KMS-11 (cell line): ENCODE measurements around the gene MMP11.

Source experiments
- H2AFZ ChIP-seq: fragments of 200-600 bp; sonication (generic); 2 replicates; pipeline ENCODE4 v1.6.1; 2016; ENCODE audit warnings: antibody characterized with exemption, mixed run types, low read depth
- H3K27ac ChIP-seq: fragments of 200-600 bp; sonication (generic); 2 replicates; pipeline ENCODE4 v1.6.1; 2016; ENCODE audit warnings: mild to moderate bottlenecking, mixed run types
- H3K27me3 ChIP-seq: fragments of 200-600 bp; sonication (generic); 2 replicates; pipeline ENCODE4 v1.6.1; 2017; ENCODE audit warnings: mild to moderate bottlenecking, low read depth, mixed run types, moderate library complexity; ENCODE audit not compliant: insufficient read depth
- H3K36me3 ChIP-seq: fragments of 200-600 bp; sonication (generic); 2 replicates; pipeline ENCODE4 v1.6.1; 2017; ENCODE audit warnings: mild to moderate bottlenecking, mixed run types; ENCODE audit not compliant: insufficient read depth
- H3K4me1 ChIP-seq: fragments of 200-600 bp; sonication (generic); 2 replicates; pipeline ENCODE4 v1.6.1; 2016; ENCODE audit warnings: mild to moderate bottlenecking, low read depth, mixed run types; ENCODE audit not compliant: poor library complexity, severe bottlenecking
- H3K4me2 ChIP-seq: fragments of 200-600 bp; sonication (generic); 2 replicates; pipeline ENCODE4 v1.7.0; 2016; ENCODE audit warnings: mild to moderate bottlenecking, mixed run types
- H3K4me3 ChIP-seq: fragments of 200-600 bp; sonication (generic); IDR thresholded peaks from 2 replicates; pipeline ENCODE4 v1.6.1; 2017; ENCODE audit warnings: low read depth, low read length, mixed read lengths; ENCODE audit not compliant: insufficient read depth
- H3K79me2 ChIP-seq: fragments of 200-600 bp; sonication (generic); 2 replicates; pipeline ENCODE4 v1.6.1; 2016; ENCODE audit warnings: low read depth, mixed run types; ENCODE audit not compliant: insufficient read depth
- H3K9ac ChIP-seq: fragments of 200-600 bp; sonication (generic); 2 replicates; pipeline ENCODE4 v1.6.1; 2016; ENCODE audit warnings: mild to moderate bottlenecking, mixed run types
- H4K20me1 ChIP-seq: fragments of 200-600 bp; sonication (generic); 2 replicates; pipeline ENCODE4 v1.6.1; 2016; ENCODE audit warnings: mild to moderate bottlenecking, mixed run types; ENCODE audit not compliant: insufficient read depth
- TF ChIP-seq, protein P1 (sequence below): fragments of 200-600 bp; sonication (generic); conservative IDR thresholded peaks from 2 replicates; pipeline ENCODE4 v1.6.1; 2017; ENCODE audit warnings: low read depth, mild to moderate bottlenecking, antibody characterized with exemption, low read length, moderate library complexity, mixed read lengths

The MMP11 gene

DNA sequence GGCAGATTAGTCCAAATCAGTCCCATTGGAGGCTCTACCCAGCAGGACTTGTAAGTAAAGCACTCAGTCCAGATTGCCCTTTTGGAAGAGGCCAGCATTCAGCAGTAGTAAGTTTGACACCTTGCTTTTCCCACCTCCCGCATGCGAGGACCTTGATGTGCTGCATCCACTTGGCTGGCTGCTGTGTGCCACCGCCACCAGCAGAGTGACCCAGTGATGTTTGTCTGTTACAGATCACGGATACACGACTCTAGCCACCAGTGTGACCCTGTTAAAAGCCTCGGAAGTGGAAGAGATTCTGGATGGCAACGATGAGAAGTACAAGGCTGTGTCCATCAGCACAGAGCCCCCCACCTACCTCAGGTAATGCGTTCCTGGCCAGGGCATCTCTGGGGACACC lies 20.7 kb downstream of the MMP11 start:
- Histone ChIP-seq H3K4me3 (no peak overlapping the region), H3K9ac (no peak overlapping the region), H3K27ac (no peak overlapping the region), H4K20me1 (peaks cover 15% of the 10 kb centered on the region; the same call in 1 of the 2 replicates), H3K36me3 (peaks cover 3% of the 10 kb centered on the region; the same call in 1 of the 2 replicates), H3K27me3 (no peaks in the 10 kb centered on the region), H3K79me2 (peaks cover 41% of the 10 kb centered on the region), H3K4me2 (no peak overlapping the region), H2AFZ (no peak overlapping the region), H3K4me1 (peaks cover 21% of the 10 kb centered on the region)
- TF ChIP-seq, protein P1, sequence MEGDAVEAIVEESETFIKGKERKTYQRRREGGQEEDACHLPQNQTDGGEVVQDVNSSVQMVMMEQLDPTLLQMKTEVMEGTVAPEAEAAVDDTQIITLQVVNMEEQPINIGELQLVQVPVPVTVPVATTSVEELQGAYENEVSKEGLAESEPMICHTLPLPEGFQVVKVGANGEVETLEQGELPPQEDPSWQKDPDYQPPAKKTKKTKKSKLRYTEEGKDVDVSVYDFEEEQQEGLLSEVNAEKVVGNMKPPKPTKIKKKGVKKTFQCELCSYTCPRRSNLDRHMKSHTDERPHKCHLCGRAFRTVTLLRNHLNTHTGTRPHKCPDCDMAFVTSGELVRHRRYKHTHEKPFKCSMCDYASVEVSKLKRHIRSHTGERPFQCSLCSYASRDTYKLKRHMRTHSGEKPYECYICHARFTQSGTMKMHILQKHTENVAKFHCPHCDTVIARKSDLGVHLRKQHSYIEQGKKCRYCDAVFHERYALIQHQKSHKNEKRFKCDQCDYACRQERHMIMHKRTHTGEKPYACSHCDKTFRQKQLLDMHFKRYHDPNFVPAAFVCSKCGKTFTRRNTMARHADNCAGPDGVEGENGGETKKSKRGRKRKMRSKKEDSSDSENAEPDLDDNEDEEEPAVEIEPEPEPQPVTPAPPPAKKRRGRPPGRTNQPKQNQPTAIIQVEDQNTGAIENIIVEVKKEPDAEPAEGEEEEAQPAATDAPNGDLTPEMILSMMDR, result no peak

DNA sequence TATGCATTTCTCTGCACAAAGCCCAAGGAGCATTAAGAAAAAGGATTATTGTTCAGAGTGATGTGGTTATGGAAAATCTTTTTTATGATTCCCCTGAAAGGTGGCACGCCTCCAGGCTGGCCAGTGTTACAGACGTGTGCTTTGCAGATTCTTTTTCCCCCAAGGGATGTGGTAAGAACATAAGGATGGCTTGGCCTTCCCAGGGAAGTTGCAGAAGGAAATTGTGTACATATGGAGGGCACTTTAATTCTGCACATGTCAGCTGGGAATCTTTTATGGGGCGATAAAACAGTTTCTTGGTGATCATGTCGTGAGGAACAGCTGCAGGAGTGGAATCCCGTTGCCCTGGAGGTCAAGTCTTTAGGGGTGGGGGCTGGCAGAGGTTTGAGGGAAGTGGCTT lies 23.8 kb downstream of the MMP11 start:
- Histone ChIP-seq H3K27ac (no peak overlapping the region), H3K4me2 (no peak overlapping the region), H3K36me3 (peaks cover 3% of the 10 kb centered on the region; the same call in 1 of the 2 replicates), H3K4me1 (no peaks in the 10 kb centered on the region), H2AFZ (no peak overlapping the region), H3K79me2 (peaks cover 9% of the 10 kb centered on the region), H4K20me1 (no peaks in the 10 kb centered on the region), H3K4me3 (no peak overlapping the region), H3K27me3 (no peaks in the 10 kb centered on the region), H3K9ac (no peak overlapping the region)
- TF ChIP-seq, protein P1, result no peak

DNA sequence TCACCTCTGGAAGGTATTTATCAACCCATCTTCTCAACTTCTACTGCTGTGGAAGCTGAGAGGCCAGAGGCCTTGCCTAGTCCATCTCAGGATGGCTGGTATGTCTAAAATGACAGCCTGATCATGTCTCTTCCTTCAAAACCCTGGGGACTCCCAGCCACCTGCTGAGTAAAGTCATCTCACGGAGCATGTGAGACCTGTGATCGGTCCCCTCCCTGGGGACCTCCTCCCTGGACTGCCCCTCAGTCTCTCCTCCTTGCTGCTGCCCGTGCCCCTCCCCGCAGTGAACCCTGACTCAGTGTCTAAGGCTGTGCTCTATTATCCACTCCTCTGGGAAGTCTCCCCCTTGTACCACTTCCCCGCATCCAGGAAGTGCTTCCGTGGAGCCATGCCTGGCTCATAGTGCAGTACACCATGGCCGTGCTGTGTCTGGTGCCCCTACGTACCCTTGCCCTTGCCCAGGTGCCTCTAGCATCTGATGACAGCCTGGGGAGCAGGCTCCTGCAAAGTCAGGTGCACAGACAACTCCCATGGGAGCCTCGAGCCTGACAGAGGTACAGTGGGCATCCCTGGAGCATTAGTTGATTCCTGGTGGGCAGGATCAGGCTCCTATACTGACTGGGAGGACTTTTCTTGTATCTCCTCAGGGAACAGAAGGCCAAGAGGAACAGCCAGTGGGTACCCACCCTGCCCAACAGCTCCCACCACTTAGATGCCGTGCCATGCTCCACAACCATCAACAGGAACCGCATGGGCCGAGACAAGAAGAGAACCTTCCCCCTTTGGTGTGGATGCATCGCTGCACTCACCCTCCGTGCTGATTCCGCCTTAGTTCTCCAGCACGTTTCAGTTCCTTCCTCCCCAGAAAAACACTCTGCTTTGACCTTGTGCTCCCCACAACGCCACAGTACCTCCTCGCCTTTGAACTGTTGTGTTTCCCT lies 27.9 kb downstream of the MMP11 start:
- Histone ChIP-seq H4K20me1 (no peaks in the 10 kb centered on the region), H3K4me2 (no peak overlapping the region), H3K9ac (no peak overlapping the region), H3K27me3 (no peaks in the 10 kb centered on the region), H3K27ac (no peak overlapping the region), H3K4me1 (peaks cover 2% of the 10 kb centered on the region), H3K36me3 (no peaks in the 10 kb centered on the region; the same call in 1 of the 2 replicates), H3K79me2 (no peaks in the 10 kb centered on the region), H2AFZ (no peak overlapping the region), H3K4me3 (no peak overlapping the region)
- TF ChIP-seq, protein P1, result no peak

DNA sequence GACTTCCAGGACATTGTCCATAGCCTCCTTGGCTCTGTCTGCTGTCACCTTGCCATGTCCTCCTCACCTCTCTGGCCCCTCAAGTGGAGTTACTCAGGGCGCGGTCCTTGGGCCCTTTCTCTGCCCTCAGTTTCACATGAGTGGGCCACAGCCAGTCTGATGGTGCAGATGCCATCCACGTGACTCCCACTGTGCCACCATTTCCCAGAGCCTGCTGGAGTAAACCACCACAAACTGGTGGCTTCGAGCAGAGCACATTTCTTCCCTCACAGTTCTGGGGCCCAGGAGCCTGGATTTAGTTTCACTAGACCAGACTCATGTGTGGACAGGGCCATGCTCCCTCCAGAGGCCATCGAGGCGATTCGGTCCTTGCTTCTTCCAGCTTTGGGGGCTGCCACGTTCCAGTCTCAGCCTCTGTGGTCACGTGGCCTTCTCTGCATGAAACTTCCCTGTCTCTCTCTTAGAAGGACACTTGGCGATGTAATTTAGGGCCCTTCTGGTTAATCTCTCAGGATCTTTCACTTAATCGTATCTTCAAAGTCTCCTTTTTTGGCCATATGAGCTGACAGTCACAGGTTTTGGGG lies 28.7 kb downstream of the MMP11 start:
- H3K79me2 ChIP-seq, result no peaks in the 10 kb centered on the region
- H3K4me1 ChIP-seq, result peaks cover 10% of the 10 kb centered on the region
- no peak overlapping the region for H3K4me2 ChIP-seq
- TF ChIP-seq, protein P1, result no peak
- no peak overlapping the region for H3K27ac ChIP-seq
- no peaks in the 10 kb centered on the region for H3K27me3 ChIP-seq
- no peaks in the 10 kb centered on the region; the same call in 1 of the 2 replicates for H3K36me3 ChIP-seq
- H3K4me3 ChIP-seq, result no peak overlapping the region
- no peaks in the 10 kb centered on the region for H4K20me1 ChIP-seq
- no peak overlapping the region for H3K9ac ChIP-seq
- H2AFZ ChIP-seq, result no peak overlapping the region
